AG04449 (cell line): ENCODE results near the gene FHIT.

Source experiments
- CTCF ChIA-PET: fragments of 350-600 bp; formaldehyde crosslinking; extraction: SDS; loops from one replicate; lab custom pipeline; 2021; ENCODE audit warnings: antibody characterized with exemption; lab: Yijun Ruan, JAX
- POLR2A ChIA-PET: fragments of 400-600, 350-600 bp; formaldehyde crosslinking; extraction: SDS; loops from one replicate; lab custom pipeline; 2020; ENCODE audit warnings: antibody characterized with exemption, inconsistent platforms; lab: Yijun Ruan, JAX
- DNase-seq: peaks from one replicate; pipeline ENCODE4 v3.0.0-alpha.2; 2010; ENCODE audit warnings: low read depth, low spot score
- H3K4me3 ChIP-seq: 2 replicates; pipeline ENCODE4 v1.5.1; 2011; ENCODE audit warnings: low read depth, mild to moderate bottlenecking, control low read depth, low read length
- CTCF ChIP-seq: IDR thresholded peaks from one replicate; pipeline ENCODE4 v1.5.1; 2011; ENCODE audit warnings: mild to moderate bottlenecking, moderate library complexity, low read length, control low read depth, inconsistent platforms; ENCODE audit not compliant: insufficient read depth; ENCODE audit errors: missing control alignments

FHIT gene

GRCh38 chr3:60048447-60048848 is 1202.8 kb downstream of the FHIT start:
- no peak for TF ChIP-seq CTCF
- ChIA-PET CTCF (no interaction called here), POLR2A (no interaction called here)
- H3K4me3 ChIP-seq: no peak overlapping the region
- no peak for DNase-seq

GRCh38 chr3:60047426-60048200 is 1203.6 kb downstream of the FHIT start:
- ChIA-PET POLR2A (no interaction called here), CTCF (no interaction called here)
- DNase-seq: no peak
- H3K4me3 ChIP-seq: no peak overlapping the region
- TF ChIP-seq CTCF: no peak

GRCh38 chr3:60046210-60046609 is 1205.0 kb downstream of the FHIT start:
- no peak overlapping the region for H3K4me3 ChIP-seq
- CTCF ChIA-PET: no interaction called here
- no peak for DNase-seq
- POLR2A ChIA-PET: no interaction called here
- no peak for TF ChIP-seq CTCF

GRCh38 chr3:60045686-60046085 is 1205.6 kb downstream of the FHIT start:
- POLR2A ChIA-PET: no interaction called here
- TF ChIP-seq CTCF: no peak
- CTCF ChIA-PET: no interaction called here
- DNase-seq: no peak
- no peak overlapping the region for H3K4me3 ChIP-seq

GRCh38 chr3:60036803-60037202 is 1214.4 kb downstream of the FHIT start:
- ChIA-PET CTCF (no interaction called here), POLR2A (no interaction called here)
- DNase-seq: no peak
- no peak for TF ChIP-seq CTCF
- H3K4me3 ChIP-seq: no peak overlapping the region

GRCh38 chr3:60033901-60034453 is 1217.3 kb downstream of the FHIT start:
- ChIA-PET CTCF (no interaction called here), POLR2A (interaction anchor here (0.6 kb wide), 1 partner anchor 23 kb away, joined by 3 read pairs; no protein-coding TSS in a partner anchor)
- H3K4me3 ChIP-seq: no peak overlapping the region
- no peak for DNase-seq
- TF ChIP-seq CTCF: no peak
